ENCODE results near the gene PTPN9.
A peak's percentile ranks its signal among the peaks of the same experiment; 100 is the strongest.

GRCh38 chr15:75431682-75432081, 147.4 kb downstream of the PTPN9 start:
- TF ChIP-seq CTCF (conservative IDR thresholded peaks at IDR 0.05; ENCODE audit: low read depth, low read length) (no peak), CHD1 (IDR thresholded peaks at IDR 0.05; ENCODE audit: low read depth, low read length) (no peak), POLR2A (IDR thresholded peaks at IDR 0.05; ENCODE audit: low read depth, low read length) (no peak), MXI1 (IDR thresholded peaks at IDR 0.05; ENCODE audit: borderline replicate concordance, low read depth, low read length) (no peak), RFX5 (IDR thresholded peaks at IDR 0.05; ENCODE audit: low read depth, low read length) (no peak), MAFK (IDR thresholded peaks at IDR 0.05; ENCODE audit: low read depth, low read length) (peak; percentile 31; the same call in 1 of the 2 replicates), CEBPB (IDR thresholded peaks at IDR 0.05; ENCODE audit: low read depth, low read length) (no peak), MAZ (IDR thresholded peaks at IDR 0.05; ENCODE audit: borderline replicate concordance, low read depth, low read length) (no peak), RAD21 (IDR thresholded peaks at IDR 0.05; ENCODE audit: low read length) (no peak), USF2 (IDR thresholded peaks at IDR 0.05; ENCODE audit: low read depth, low read length) (no peak), ELK1 (IDR thresholded peaks at IDR 0.05; ENCODE audit: borderline replicate concordance, low read depth, low read length) (no peak), RCOR1 (IDR thresholded peaks at IDR 0.05; ENCODE audit: insufficient replicate concordance, low read length) (no peak)
